ENCODE results near the gene ZNF521. TPM values are rescaled to one million over a fixed set of nuclear protein-coding genes. Genes with fewer than 3 reads are reported as not detected.

Gene ZNF521
- total RNA-seq, 1 experiment from 2014 or later: not detected

GRCh38 chr18:25291150-25291549 lies 60.8 kb downstream of the ZNF521 start:
- Mint-ChIP-seq H3K4me3 (ENCODE audit: unreplicated experiment) (no peak overlapping the region), H3K9me3 (ENCODE audit: unreplicated experiment) (no peaks in the 10 kb centered on the region), H3K27me3 (ENCODE audit: insufficient read depth, unreplicated experiment) (peaks cover 16% of the 10 kb centered on the region), H3K27ac (ENCODE audit: low read depth, unreplicated experiment) (no peak overlapping the region), H3K36me3 (ENCODE audit: insufficient read depth, unreplicated experiment) (no peaks in the 10 kb centered on the region), H3K4me1 (ENCODE audit: insufficient read depth, unreplicated experiment) (no peaks in the 10 kb centered on the region)
- no peak for DNase-seq (ENCODE audit: unreplicated experiment)
- BruUV-seq (replicated peaks): no TSS peak
- ChIA-PET POLR2A (interaction anchor here (0.6 kb wide), 1 partner anchor 441 kb away, joined by 3 read pairs; no protein-coding TSS in a partner anchor), CTCF (no interaction called here)
- TF ChIP-seq CTCF (IDR thresholded peaks at IDR 0.05; ENCODE audit: unreplicated experiment): no peak
- intact Hi-C loops (cut with micrococcal nuclease): no loop called here

- Mint-ChIP-seq H3K4me3 (ENCODE audit: unreplicated experiment) (no peak overlapping the region), H3K4me1 (ENCODE audit: insufficient read depth, unreplicated experiment) (no peaks in the 10 kb centered on the region), H3K27me3 (ENCODE audit: insufficient read depth, unreplicated experiment) (peaks cover 16% of the 10 kb centered on the region), H3K36me3 (ENCODE audit: insufficient read depth, unreplicated experiment) (no peaks in the 10 kb centered on the region), H3K9me3 (ENCODE audit: unreplicated experiment) (no peaks in the 10 kb centered on the region), H3K27ac (ENCODE audit: low read depth, unreplicated experiment) (no peak overlapping the region)
- peak; percentile 23 for DNase-seq (ENCODE audit: unreplicated experiment)
- ChIA-PET POLR2A (no interaction called here), CTCF (interaction anchor here (0.6 to 1.0 kb wide), 2 partner anchors 84 to 746 kb away, joined by 3 read pairs; no protein-coding TSS in a partner anchor)
- no peak for TF ChIP-seq CTCF (IDR thresholded peaks at IDR 0.05; ENCODE audit: unreplicated experiment)
- no TSS peak for BruUV-seq (replicated peaks)
- intact Hi-C loops (cut with micrococcal nuclease): no loop called here
Observed at GRCh38 chr18:25289001-25289631, 62.9 kb downstream of the ZNF521 start.

- no peaks in the 10 kb centered on the region for H3K36me3 Mint-ChIP-seq (ENCODE audit: insufficient read depth, unreplicated experiment)
- no peak overlapping the region for H3K4me3 Mint-ChIP-seq (ENCODE audit: unreplicated experiment)
- BruUV-seq (replicated peaks): no TSS peak
- no peaks in the 10 kb centered on the region for H3K9me3 Mint-ChIP-seq (ENCODE audit: unreplicated experiment)
- intact Hi-C loops (cut with micrococcal nuclease): no loop called here
- H3K27me3 Mint-ChIP-seq (ENCODE audit: insufficient read depth, unreplicated experiment): peaks cover 16% of the 10 kb centered on the region
- ChIA-PET CTCF (interaction anchor here (0.7 kb wide), 1 partner anchor 595 kb away, joined by 3 read pairs; no protein-coding TSS in a partner anchor), POLR2A (no interaction called here)
- H3K4me1 Mint-ChIP-seq (ENCODE audit: insufficient read depth, unreplicated experiment): no peaks in the 10 kb centered on the region
- TF ChIP-seq CTCF (IDR thresholded peaks at IDR 0.05; ENCODE audit: unreplicated experiment): no peak
- H3K27ac Mint-ChIP-seq (ENCODE audit: low read depth, unreplicated experiment): no peak overlapping the region
- DNase-seq (ENCODE audit: unreplicated experiment): no peak
Observed at GRCh38 chr18:25288340-25288938, 63.5 kb downstream of the ZNF521 start.

- intact Hi-C loops (cut with micrococcal nuclease): no loop called here
- Mint-ChIP-seq H3K4me1 (ENCODE audit: insufficient read depth, unreplicated experiment) (no peaks in the 10 kb centered on the region), H3K4me3 (ENCODE audit: unreplicated experiment) (no peak overlapping the region), H3K36me3 (ENCODE audit: insufficient read depth, unreplicated experiment) (no peaks in the 10 kb centered on the region), H3K9me3 (ENCODE audit: unreplicated experiment) (no peaks in the 10 kb centered on the region), H3K27me3 (ENCODE audit: insufficient read depth, unreplicated experiment) (peaks cover 16% of the 10 kb centered on the region), H3K27ac (ENCODE audit: low read depth, unreplicated experiment) (no peak overlapping the region)
- no TSS peak for BruUV-seq (replicated peaks)
- DNase-seq (ENCODE audit: unreplicated experiment): no peak
- ChIA-PET POLR2A (no interaction called here), CTCF (interaction anchor here (0.5 kb wide), 1 partner anchor 592 kb away, joined by 3 read pairs; no protein-coding TSS in a partner anchor)
- TF ChIP-seq CTCF (IDR thresholded peaks at IDR 0.05; ENCODE audit: unreplicated experiment): no peak
Observed at GRCh38 chr18:25287106-25287505, 64.9 kb downstream of the ZNF521 start.

Measured in MCF 10A (cell line).